ENCODE data around the gene ZNF385B. TPM values are rescaled to one million over a fixed set of nuclear protein-coding genes. Genes with fewer than 3 reads are reported as not detected.

The ZNF385B gene
- total RNA-seq, 2 experiments from 2014 or later, result 113 to 178 TPM

GRCh38 chr2:179812501-179812900, 48.9 kb downstream of the ZNF385B start:
- BruUV-seq (replicated peaks), result no TSS peak
- H3K4me2 ChIP-seq (ENCODE audit: low read length), result no peak overlapping the region
- H3K79me2 ChIP-seq (ENCODE audit: insufficient read depth, low read depth, low read length), result peaks cover 98% of the 10 kb centered on the region
- ChIA-PET POLR2A (interaction anchor here (0.7 to 1.1 kb wide), 3 partner anchors 22 to 61 kb away, joined by 3 to 5 read pairs (median 3); no protein-coding TSS in a partner anchor), CTCF (ENCODE audit: unreplicated experiment) (no interaction called here)
- H3K36me3 ChIP-seq (ENCODE audit: insufficient read depth, low read length), result peaks cover 79% of the 10 kb centered on the region
- H3K27ac ChIP-seq (ENCODE audit: low read depth, low read length, poor library complexity, severe bottlenecking), result no peak overlapping the region
- no peak overlapping the region for H3K4me3 ChIP-seq (ENCODE audit: low read depth, low read length, poor library complexity, severe bottlenecking)
- H3K9me2 ChIP-seq (ENCODE audit: insufficient read depth, low read length), result no peaks in the 10 kb centered on the region
- TF ChIP-seq EZH2phosphoT487 (IDR thresholded peaks at IDR 0.05; ENCODE audit: borderline replicate concordance, low read depth, low read length) (no peak), CTCF (conservative IDR thresholded peaks at IDR 0.05; ENCODE audit: low read length) (no peak)
- H2AFZ ChIP-seq (ENCODE audit: low read length), result no peak overlapping the region
- peaks cover 11% of the 10 kb centered on the region; the same call in 1 of the 2 replicates for H4K20me1 ChIP-seq (ENCODE audit: insufficient read depth, low read length)
- no peak for DNase-seq (ENCODE audit: low spot score)
- H3K9me3 ChIP-seq (ENCODE audit: low read length), result peaks cover 36% of the 10 kb centered on the region; the same call in 1 of the 2 replicates
- no peaks in the 10 kb centered on the region for H3K4me1 ChIP-seq (ENCODE audit: insufficient read depth, low read length, poor library complexity, severe bottlenecking)
- intact Hi-C loops (cut with micrococcal nuclease; ENCODE audit: unreplicated experiment), result no loop called here

DNA sequence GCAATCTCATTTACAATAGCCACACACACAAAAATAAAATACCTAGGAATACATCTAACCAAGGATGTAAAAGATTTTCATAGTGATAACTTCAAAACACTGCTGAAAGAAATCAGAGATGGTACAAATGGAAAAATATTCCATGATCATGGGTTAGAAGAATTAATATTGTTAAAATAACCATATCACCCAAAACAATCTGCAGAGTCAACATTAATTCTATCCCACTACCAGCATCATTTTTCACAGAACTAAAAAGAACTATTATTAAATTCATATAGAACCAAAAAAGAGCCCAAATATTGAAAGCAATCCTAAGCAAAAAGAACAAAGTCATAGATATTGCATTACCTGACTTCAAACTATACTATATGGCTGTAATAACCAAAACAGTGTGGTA, 50.4 kb downstream of the ZNF385B start:
- no peak overlapping the region for H3K4me3 ChIP-seq (ENCODE audit: low read depth, low read length, poor library complexity, severe bottlenecking)
- BruUV-seq (replicated peaks), result no TSS peak
- no peak overlapping the region for H3K27ac ChIP-seq (ENCODE audit: low read depth, low read length, poor library complexity, severe bottlenecking)
- no peak overlapping the region for H2AFZ ChIP-seq (ENCODE audit: low read length)
- peaks cover 97% of the 10 kb centered on the region for H3K79me2 ChIP-seq (ENCODE audit: insufficient read depth, low read depth, low read length)
- POLR2A ChIA-PET, result interaction anchor here (0.7 kb wide), 1 partner anchor 28 kb away, joined by 3 read pairs; no protein-coding TSS in a partner anchor
- no peak for TF ChIP-seq CTCF (conservative IDR thresholded peaks at IDR 0.05; ENCODE audit: low read length)
- no peak for TF ChIP-seq EZH2phosphoT487 (IDR thresholded peaks at IDR 0.05; ENCODE audit: borderline replicate concordance, low read depth, low read length)
- peaks cover 36% of the 10 kb centered on the region; the same call in 1 of the 2 replicates for H3K9me3 ChIP-seq (ENCODE audit: low read length)
- CTCF ChIA-PET (ENCODE audit: unreplicated experiment), result no interaction called here
- no peaks in the 10 kb centered on the region for H3K9me2 ChIP-seq (ENCODE audit: insufficient read depth, low read length)
- intact Hi-C loops (cut with micrococcal nuclease; ENCODE audit: unreplicated experiment), result no loop called here
- no peaks in the 10 kb centered on the region for H3K4me1 ChIP-seq (ENCODE audit: insufficient read depth, low read length, poor library complexity, severe bottlenecking)
- H3K4me2 ChIP-seq (ENCODE audit: low read length), result no peak overlapping the region
- DNase-seq (ENCODE audit: low spot score), result no peak
- H3K36me3 ChIP-seq (ENCODE audit: insufficient read depth, low read length), result peaks cover 65% of the 10 kb centered on the region
- peaks cover 8% of the 10 kb centered on the region; the same call in 1 of the 2 replicates for H4K20me1 ChIP-seq (ENCODE audit: insufficient read depth, low read length)

DNA sequence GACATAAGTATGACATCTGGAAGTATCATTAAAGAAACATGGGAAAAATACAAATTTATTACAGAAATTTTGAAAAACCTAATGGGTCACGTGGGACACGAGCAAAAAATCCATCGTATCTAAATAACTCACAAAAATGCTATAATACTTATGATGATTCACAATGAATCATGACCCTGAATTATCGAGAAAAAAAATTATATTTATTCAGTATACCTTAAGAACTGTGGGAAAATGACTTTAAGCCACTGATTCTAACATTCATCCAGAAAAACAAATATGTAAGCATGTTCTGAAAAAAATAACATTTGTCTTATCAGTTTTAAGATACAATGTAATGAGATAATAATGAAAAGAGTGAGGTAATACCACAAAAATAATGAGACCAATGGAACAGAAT, 51.8 kb downstream of the ZNF385B start:
- DNase-seq (ENCODE audit: low spot score), result no peak
- 0 out of 2 replicates have a peak, but pooled peaks cover 6% of the 10 kb centered on the region for H4K20me1 ChIP-seq (ENCODE audit: insufficient read depth, low read length)
- H3K4me3 ChIP-seq (ENCODE audit: low read depth, low read length, poor library complexity, severe bottlenecking), result no peak overlapping the region
- H3K9me2 ChIP-seq (ENCODE audit: insufficient read depth, low read length), result no peaks in the 10 kb centered on the region
- no peak for TF ChIP-seq CTCF (conservative IDR thresholded peaks at IDR 0.05; ENCODE audit: low read length)
- TF ChIP-seq EZH2phosphoT487 (IDR thresholded peaks at IDR 0.05; ENCODE audit: borderline replicate concordance, low read depth, low read length), result no peak
- no peak overlapping the region for H3K4me2 ChIP-seq (ENCODE audit: low read length)
- CTCF ChIA-PET (ENCODE audit: unreplicated experiment), result no interaction called here
- BruUV-seq (replicated peaks), result no TSS peak
- POLR2A ChIA-PET, result interaction anchor here (0.8 to 0.9 kb wide), 2 partner anchors 56 to 123 kb away, joined by 3 to 4 read pairs; no protein-coding TSS in a partner anchor
- intact Hi-C loops (cut with micrococcal nuclease; ENCODE audit: unreplicated experiment), result no loop called here
- H3K27ac ChIP-seq (ENCODE audit: low read depth, low read length, poor library complexity, severe bottlenecking), result no peak overlapping the region
- no peak overlapping the region for H2AFZ ChIP-seq (ENCODE audit: low read length)
- peaks cover 63% of the 10 kb centered on the region for H3K36me3 ChIP-seq (ENCODE audit: insufficient read depth, low read length)
- no peaks in the 10 kb centered on the region for H3K4me1 ChIP-seq (ENCODE audit: insufficient read depth, low read length, poor library complexity, severe bottlenecking)
- H3K79me2 ChIP-seq (ENCODE audit: insufficient read depth, low read depth, low read length), result peaks cover 97% of the 10 kb centered on the region
- peaks cover 36% of the 10 kb centered on the region; the same call in 1 of the 2 replicates for H3K9me3 ChIP-seq (ENCODE audit: low read length)

All from OCI-LY7 (cell line).